ENCODE results near the gene FREM2. TPM values are rescaled to one million over a fixed set of nuclear protein-coding genes. Genes with fewer than 3 reads are reported as not detected.

The FREM2 gene
- total RNA-seq, 1 donor from 2014 or later, result not detected

- H3K4me1 ChIP-seq, result peaks cover 8% of the 10 kb centered on the region
- DNase-seq, result no peak
- no peaks in the 10 kb centered on the region for H3K36me3 ChIP-seq
- no peak for TF ChIP-seq CTCF (IDR thresholded peaks at IDR 0.05; ENCODE audit: borderline replicate concordance)
- no peaks in the 10 kb centered on the region for H3K27me3 ChIP-seq (ENCODE audit: low read depth)
- H3K9me3 ChIP-seq (replicated peaks), result no peaks in the 10 kb centered on the region
- H3K27ac ChIP-seq (replicated peaks), result no peak overlapping the region
- intact Hi-C loops (cut with micrococcal nuclease), result no loop called here
- H3K4me3 ChIP-seq, result no peak overlapping the region
These were observed 18.5 kb downstream of the FREM2 start for GRCh38 chr13:38705365-38705764.

- no peak for TF ChIP-seq CTCF (IDR thresholded peaks at IDR 0.05; ENCODE audit: borderline replicate concordance)
- no peak for DNase-seq
- Histone ChIP-seq H3K27me3 (ENCODE audit: low read depth) (no peaks in the 10 kb centered on the region), H3K9me3 (replicated peaks) (no peaks in the 10 kb centered on the region), H3K27ac (replicated peaks) (no peak overlapping the region), H3K4me1 (peaks cover 7% of the 10 kb centered on the region), H3K4me3 (no peak overlapping the region), H3K36me3 (no peaks in the 10 kb centered on the region)
- intact Hi-C loops (cut with micrococcal nuclease), result no loop called here
These were observed 20.6 kb downstream of the FREM2 start for GRCh38 chr13:38707460-38707859.

- Histone ChIP-seq H3K27ac (replicated peaks) (no peak overlapping the region), H3K9me3 (replicated peaks) (no peaks in the 10 kb centered on the region), H3K36me3 (no peaks in the 10 kb centered on the region), H3K4me1 (no peaks in the 10 kb centered on the region), H3K4me3 (no peak overlapping the region), H3K27me3 (ENCODE audit: low read depth) (no peaks in the 10 kb centered on the region)
- TF ChIP-seq CTCF (IDR thresholded peaks at IDR 0.05; ENCODE audit: borderline replicate concordance), result no peak
- no peak for DNase-seq
- intact Hi-C loops (cut with micrococcal nuclease), result no loop called here
These were observed 26.2 kb downstream of the FREM2 start for GRCh38 chr13:38713046-38713445.

GRCh38 chr13:38718374-38718773 lies 31.5 kb downstream of the FREM2 start:
- no peak for TF ChIP-seq CTCF (IDR thresholded peaks at IDR 0.05; ENCODE audit: borderline replicate concordance)
- Histone ChIP-seq H3K27ac (replicated peaks) (no peak overlapping the region), H3K36me3 (no peaks in the 10 kb centered on the region), H3K9me3 (replicated peaks) (no peaks in the 10 kb centered on the region), H3K27me3 (ENCODE audit: low read depth) (peaks cover 4% of the 10 kb centered on the region), H3K4me1 (no peaks in the 10 kb centered on the region), H3K4me3 (no peak overlapping the region)
- intact Hi-C loops (cut with micrococcal nuclease), result no loop called here
- no peak for DNase-seq

- Histone ChIP-seq H3K4me3 (no peak overlapping the region), H3K27ac (replicated peaks) (no peak overlapping the region), H3K27me3 (ENCODE audit: low read depth) (peaks cover 6% of the 10 kb centered on the region), H3K4me1 (no peaks in the 10 kb centered on the region), H3K36me3 (no peaks in the 10 kb centered on the region), H3K9me3 (replicated peaks) (no peaks in the 10 kb centered on the region)
- DNase-seq, result no peak
- intact Hi-C loops (cut with micrococcal nuclease), result no loop called here
- no peak for TF ChIP-seq CTCF (IDR thresholded peaks at IDR 0.05; ENCODE audit: borderline replicate concordance)
These were observed 43.5 kb downstream of the FREM2 start for GRCh38 chr13:38730332-38730731.

- no peaks in the 10 kb centered on the region for H3K36me3 ChIP-seq
- DNase-seq, result no peak
- no peaks in the 10 kb centered on the region for H3K9me3 ChIP-seq (replicated peaks)
- intact Hi-C loops (cut with micrococcal nuclease), result no loop called here
- H3K27me3 ChIP-seq (ENCODE audit: low read depth), result no peaks in the 10 kb centered on the region
- no peak for TF ChIP-seq CTCF (IDR thresholded peaks at IDR 0.05; ENCODE audit: borderline replicate concordance)
- H3K4me1 ChIP-seq, result no peaks in the 10 kb centered on the region
- no peak overlapping the region for H3K27ac ChIP-seq (replicated peaks)
- no peak overlapping the region for H3K4me3 ChIP-seq
These were observed 46.3 kb downstream of the FREM2 start for GRCh38 chr13:38733146-38733545.

All from left ventricle myocardium inferior (tissue), 1 donor.